Measurements from ENCODE around the gene AUP1.

DNA sequence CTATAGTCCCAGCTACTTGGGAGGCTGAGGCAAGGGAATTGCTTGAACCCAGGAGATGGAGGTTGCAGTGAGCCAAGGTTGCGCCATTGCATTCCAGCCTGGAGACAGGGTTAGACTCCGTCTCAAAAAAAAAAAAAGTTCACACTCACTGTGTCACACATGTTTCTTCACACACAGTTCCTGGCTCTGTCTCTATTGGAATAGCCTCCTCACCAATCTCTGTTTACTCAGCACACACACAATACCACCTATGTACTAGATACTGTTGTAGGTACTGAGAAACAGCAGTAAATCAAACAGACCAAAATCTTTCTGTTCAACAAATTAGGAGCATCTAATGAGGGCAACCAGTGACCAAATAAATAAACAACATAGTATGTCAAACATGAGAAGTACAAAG, 43.4 kb downstream of the AUP1 start:
- TF ChIP-seq CTCF (IDR thresholded peaks at IDR 0.05) = no peak
- TF ChIP-seq POLR2A (IDR thresholded peaks at IDR 0.05) = no peak
